B cell (primary cell): ENCODE data around the gene BLOC1S1.

Experiments used
- CTCF ChIP-seq: fragments of 200-600 bp; IDR thresholded peaks from one replicate; pipeline ENCODE4 v1.8.0; 2022; ENCODE audit warnings: antibody characterized with exemption, mild to moderate bottlenecking
- EZH2 ChIP-seq: IDR thresholded peaks from 2 replicates; pipeline ENCODE4 v1.6.1; 2012; ENCODE audit warnings: borderline replicate concordance, low read depth, mild to moderate bottlenecking, moderate library complexity, low read length; ENCODE audit not compliant: insufficient read depth, poor library complexity, severe bottlenecking

GRCh38 chr12:55693323-55694187, 22.3 kb upstream of the BLOC1S1 start:
- TF ChIP-seq CTCF (no peak), EZH2 (no peak)
